Measurements from ENCODE around the gene MYH7B. TPM values are rescaled to one million over a fixed set of nuclear protein-coding genes. Genes with fewer than 3 reads are reported as not detected.

The MYH7B gene
- polyA plus RNA-seq, 4 donors = 0.52 to 2.2 (median 0.89) TPM; not detected in 1

GRCh38 chr20:34922654-34923381 lies 32.9 kb upstream of the MYH7B start:
- Histone ChIP-seq H3K36me3 (ENCODE audit: control insufficient read depth in 3 of 3, insufficient read depth in 2 of 3, low read depth in 1 of 3, low read length in 3 of 3) (peaks cover 11 to 53% (median 30%) of the 10 kb centered on the region in 3 donors), H3K4me1 (ENCODE audit: control insufficient read depth in 3 of 3, insufficient read depth in 2 of 3, low read depth in 1 of 3, low read length in 2 of 3) (peaks cover 0 to 2% (median 0%) of the 10 kb centered on the region in 3 donors), H3K4me3 (ENCODE audit: low read depth in 1 of 3, low read length in 3 of 3) (no peak overlapping the region), H3K27ac (ENCODE audit: low read depth in 1 of 3, low read length in 2 of 3) (no peak overlapping the region), H3K9me3 (ENCODE audit: control insufficient read depth in 2 of 2, insufficient read depth in 1 of 2, low read depth in 1 of 2, low read length in 1 of 2) (peaks cover 0 to 5% of the 10 kb centered on the region in 2 donors), H3K27me3 (ENCODE audit: control insufficient read depth in 3 of 3, insufficient read depth in 3 of 3, low read length in 3 of 3) (no peaks in the 10 kb centered on the region)
- FAIRE-seq (no peak), DNase-seq (peak in 1 of 2 donors; percentile 42)
- WGBS, 3 donors = 80 to 88% (median 86%) methylated on average over 5 of the region's 5 CpGs

- Histone ChIP-seq H3K27me3 (ENCODE audit: control insufficient read depth in 3 of 3, insufficient read depth in 3 of 3, low read length in 3 of 3) (no peaks in the 10 kb centered on the region), H3K4me3 (ENCODE audit: low read depth in 1 of 3, low read length in 3 of 3) (no peak overlapping the region), H3K36me3 (ENCODE audit: control insufficient read depth in 3 of 3, insufficient read depth in 2 of 3, low read depth in 1 of 3, low read length in 3 of 3) (peaks cover 11 to 58% (median 35%) of the 10 kb centered on the region in 3 donors), H3K9me3 (ENCODE audit: control insufficient read depth in 2 of 2, insufficient read depth in 1 of 2, low read depth in 1 of 2, low read length in 1 of 2) (peaks cover 0 to 5% of the 10 kb centered on the region in 2 donors), H3K27ac (ENCODE audit: low read depth in 1 of 3, low read length in 2 of 3) (no peak overlapping the region), H3K4me1 (ENCODE audit: control insufficient read depth in 3 of 3, insufficient read depth in 2 of 3, low read depth in 1 of 3, low read length in 2 of 3) (peaks cover 0 to 2% (median 0%) of the 10 kb centered on the region in 3 donors)
- FAIRE-seq (no peak), DNase-seq (no peak)
- WGBS, 3 donors = 87 to 96% (median 95%) methylated on average over 2 of the region's 2 CpGs
These were observed 32.3 kb upstream of the MYH7B start for GRCh38 chr20:34923414-34923813.

GRCh38 chr20:34925341-34925740 lies 30.3 kb upstream of the MYH7B start:
- WGBS, 3 donors = 92 to 99% (median 93%) methylated on average over 3 of the region's 3 CpGs
- peaks cover 0 to 5% of the 10 kb centered on the region in 2 donors for H3K9me3 ChIP-seq (ENCODE audit: control insufficient read depth in 2 of 2, insufficient read depth in 1 of 2, low read depth in 1 of 2, low read length in 1 of 2)
- H3K27me3 ChIP-seq (ENCODE audit: control insufficient read depth in 3 of 3, insufficient read depth in 3 of 3, low read length in 3 of 3) = no peaks in the 10 kb centered on the region
- no peaks in the 10 kb centered on the region for H3K4me1 ChIP-seq (ENCODE audit: control insufficient read depth in 3 of 3, insufficient read depth in 2 of 3, low read depth in 1 of 3, low read length in 2 of 3)
- H3K27ac ChIP-seq (ENCODE audit: low read depth in 1 of 3, low read length in 2 of 3) = no peak overlapping the region
- H3K36me3 ChIP-seq (ENCODE audit: control insufficient read depth in 3 of 3, insufficient read depth in 2 of 3, low read depth in 1 of 3, low read length in 3 of 3) = peaks cover 21 to 66% (median 36%) of the 10 kb centered on the region in 3 donors
- FAIRE-seq (no peak), DNase-seq (no peak)
- no peak overlapping the region for H3K4me3 ChIP-seq (ENCODE audit: low read depth in 1 of 3, low read length in 3 of 3)

GRCh38 chr20:34925981-34926380 lies 29.7 kb upstream of the MYH7B start:
- Histone ChIP-seq H3K27me3 (ENCODE audit: control insufficient read depth in 3 of 3, insufficient read depth in 3 of 3, low read length in 3 of 3) (no peaks in the 10 kb centered on the region), H3K9me3 (ENCODE audit: control insufficient read depth in 2 of 2, insufficient read depth in 1 of 2, low read depth in 1 of 2, low read length in 1 of 2) (peaks cover 0 to 5% of the 10 kb centered on the region in 2 donors), H3K4me1 (ENCODE audit: control insufficient read depth in 3 of 3, insufficient read depth in 2 of 3, low read depth in 1 of 3, low read length in 2 of 3) (no peaks in the 10 kb centered on the region), H3K4me3 (ENCODE audit: low read depth in 1 of 3, low read length in 3 of 3) (no peak overlapping the region), H3K36me3 (ENCODE audit: control insufficient read depth in 3 of 3, insufficient read depth in 2 of 3, low read depth in 1 of 3, low read length in 3 of 3) (peaks cover 21 to 61% (median 37%) of the 10 kb centered on the region in 3 donors), H3K27ac (ENCODE audit: low read depth in 1 of 3, low read length in 2 of 3) (no peak overlapping the region)
- WGBS, 3 donors = 61 to 82% (median 64%) methylated on average over 1 of the region's 1 CpG
- no peak for FAIRE-seq
- no peak for DNase-seq

- H3K4me1 ChIP-seq (ENCODE audit: control insufficient read depth in 3 of 3, insufficient read depth in 2 of 3, low read depth in 1 of 3, low read length in 2 of 3) = no peaks in the 10 kb centered on the region
- H3K27me3 ChIP-seq (ENCODE audit: control insufficient read depth in 3 of 3, insufficient read depth in 3 of 3, low read length in 3 of 3) = no peaks in the 10 kb centered on the region
- H3K9me3 ChIP-seq (ENCODE audit: control insufficient read depth in 2 of 2, insufficient read depth in 1 of 2, low read depth in 1 of 2, low read length in 1 of 2) = peaks cover 0 to 5% of the 10 kb centered on the region in 2 donors
- H3K27ac ChIP-seq (ENCODE audit: low read depth in 1 of 3, low read length in 2 of 3) = no peak overlapping the region
- H3K4me3 ChIP-seq (ENCODE audit: low read depth in 1 of 3, low read length in 3 of 3) = no peak overlapping the region
- FAIRE-seq = no peak
- no peak for DNase-seq
- WGBS, 3 donors = 84 to 100% (median 88%) methylated on average over 1 of the region's 1 CpG
- H3K36me3 ChIP-seq (ENCODE audit: control insufficient read depth in 3 of 3, insufficient read depth in 2 of 3, low read depth in 1 of 3, low read length in 3 of 3) = peaks cover 23 to 61% (median 38%) of the 10 kb centered on the region in 3 donors
These were observed 29.1 kb upstream of the MYH7B start for GRCh38 chr20:34926581-34926980.

GRCh38 chr20:34927736-34928135 lies 27.9 kb upstream of the MYH7B start:
- no peak overlapping the region for H3K27ac ChIP-seq (ENCODE audit: low read depth in 1 of 3, low read length in 2 of 3)
- no peaks in the 10 kb centered on the region for H3K4me1 ChIP-seq (ENCODE audit: control insufficient read depth in 3 of 3, insufficient read depth in 2 of 3, low read depth in 1 of 3, low read length in 2 of 3)
- peaks cover 22 to 56% (median 35%) of the 10 kb centered on the region in 3 donors for H3K36me3 ChIP-seq (ENCODE audit: control insufficient read depth in 3 of 3, insufficient read depth in 2 of 3, low read depth in 1 of 3, low read length in 3 of 3)
- WGBS, 3 donors = 90 to 98% (median 94%) methylated on average over 1 of the region's 1 CpG
- H3K4me3 ChIP-seq (ENCODE audit: low read depth in 1 of 3, low read length in 3 of 3) = no peak overlapping the region
- no peak for DNase-seq
- FAIRE-seq = no peak
- peaks cover 0 to 5% of the 10 kb centered on the region in 2 donors for H3K9me3 ChIP-seq (ENCODE audit: control insufficient read depth in 2 of 2, insufficient read depth in 1 of 2, low read depth in 1 of 2, low read length in 1 of 2)
- no peaks in the 10 kb centered on the region for H3K27me3 ChIP-seq (ENCODE audit: control insufficient read depth in 3 of 3, insufficient read depth in 3 of 3, low read length in 3 of 3)

GRCh38 chr20:34928411-34928810 lies 27.3 kb upstream of the MYH7B start:
- DNase-seq (no peak), FAIRE-seq (no peak)
- H3K4me1 ChIP-seq (ENCODE audit: control insufficient read depth in 3 of 3, insufficient read depth in 2 of 3, low read depth in 1 of 3, low read length in 2 of 3) = no peaks in the 10 kb centered on the region
- no peaks in the 10 kb centered on the region for H3K27me3 ChIP-seq (ENCODE audit: control insufficient read depth in 3 of 3, insufficient read depth in 3 of 3, low read length in 3 of 3)
- H3K27ac ChIP-seq (ENCODE audit: low read depth in 1 of 3, low read length in 2 of 3) = no peak overlapping the region
- H3K4me3 ChIP-seq (ENCODE audit: low read depth in 1 of 3, low read length in 3 of 3) = no peak overlapping the region
- peaks cover 0 to 1% of the 10 kb centered on the region in 2 donors for H3K9me3 ChIP-seq (ENCODE audit: control insufficient read depth in 2 of 2, insufficient read depth in 1 of 2, low read depth in 1 of 2, low read length in 1 of 2)
- WGBS, 3 donors = 91 to 100% (median 92%) methylated on average over 2 of the region's 2 CpGs
- peaks cover 17 to 52% (median 35%) of the 10 kb centered on the region in 3 donors for H3K36me3 ChIP-seq (ENCODE audit: control insufficient read depth in 3 of 3, insufficient read depth in 2 of 3, low read depth in 1 of 3, low read length in 3 of 3)

- DNase-seq (no peak), FAIRE-seq (no peak)
- Histone ChIP-seq H3K27me3 (ENCODE audit: control insufficient read depth in 3 of 3, insufficient read depth in 3 of 3, low read length in 3 of 3) (no peaks in the 10 kb centered on the region), H3K36me3 (ENCODE audit: control insufficient read depth in 3 of 3, insufficient read depth in 2 of 3, low read depth in 1 of 3, low read length in 3 of 3) (peaks cover 18 to 45% (median 25%) of the 10 kb centered on the region in 3 donors), H3K27ac (ENCODE audit: low read depth in 1 of 3, low read length in 2 of 3) (no peak overlapping the region), H3K9me3 (ENCODE audit: control insufficient read depth in 2 of 2, insufficient read depth in 1 of 2, low read depth in 1 of 2, low read length in 1 of 2) (no peaks in the 10 kb centered on the region), H3K4me1 (ENCODE audit: control insufficient read depth in 3 of 3, insufficient read depth in 2 of 3, low read depth in 1 of 3, low read length in 2 of 3) (no peaks in the 10 kb centered on the region), H3K4me3 (ENCODE audit: low read depth in 1 of 3, low read length in 3 of 3) (no peak overlapping the region)
- WGBS, 3 donors = 86 to 94% (median 89%) methylated on average over 7 of the region's 7 CpGs
These were observed 23.9 kb upstream of the MYH7B start for GRCh38 chr20:34931771-34932170.
